ENCODE measurements around the gene ALOX15B.

The ALOX15B gene

GRCh38 chr17:8084250-8084649 is 45.4 kb downstream of the ALOX15B start:
- no peak for DNase-seq

- DNase-seq = no peak
Measured at GRCh38 chr17:8087075-8087951, 48.5 kb downstream of the ALOX15B start, which contains the start of gene ALOX12B. ALOX12B (minus strand) TSS chr17:8087716; CDS start chr17:8087442, 274 bp downstream.

GRCh38 chr17:8087952-8088230 is 49.0 kb downstream of the ALOX15B start:
- no peak for DNase-seq

GRCh38 chr17:8089728-8090127 is 50.9 kb downstream of the ALOX15B start:
- DNase-seq = no peak

GRCh38 chr17:8091033-8091687 is 52.3 kb downstream of the ALOX15B start:
- no peak for DNase-seq

GRCh38 chr17:8095361-8095760 is 56.5 kb downstream of the ALOX15B start:
- no peak for DNase-seq

GRCh38 chr17:8096541-8096940 is 57.7 kb downstream of the ALOX15B start:
- no peak for DNase-seq

Data from right forelimb (tissue), 1 donor.